Osteoblast (primary cell): ENCODE data around the gene FFAR2. TPM values are rescaled to one million over a fixed set of nuclear protein-coding genes. Genes with fewer than 3 reads are reported as not detected.

ENCODE experiments used
- DNase-seq: peaks from one replicate; pipeline ENCODE4 v3.0.0; 2011; ENCODE audit warnings: low spot score, mixed read lengths; ENCODE audit not compliant: insufficient read length; ENCODE audit errors: missing footprints
- H2AFZ ChIP-seq: 2 replicates; pipeline ENCODE4 v1.6.0; 2011; ENCODE audit warnings: mild to moderate bottlenecking, low read length
- H3K27ac ChIP-seq: 2 replicates; pipeline ENCODE4 v1.5.1; 2011; ENCODE audit warnings: mild to moderate bottlenecking, low read depth, low read length, moderate library complexity
- H3K27me3 ChIP-seq: 2 replicates; pipeline ENCODE4 v1.6.0; 2012; ENCODE audit warnings: mild to moderate bottlenecking, control low read depth, inconsistent platforms, low read length, moderate library complexity; ENCODE audit not compliant: insufficient read depth
- H3K36me3 ChIP-seq: 2 replicates; pipeline ENCODE4 v1.5.1; 2011; ENCODE audit warnings: mild to moderate bottlenecking, low read length, control low read depth, moderate library complexity; ENCODE audit not compliant: insufficient read depth
- H3K4me1 ChIP-seq: 2 replicates; pipeline ENCODE4 v1.5.1; 2011; ENCODE audit warnings: mild to moderate bottlenecking, low read length, control low read depth, moderate library complexity; ENCODE audit not compliant: insufficient read depth
- H3K4me2 ChIP-seq: 2 replicates; pipeline ENCODE4 v1.6.0; 2011; ENCODE audit warnings: mild to moderate bottlenecking, low read length; ENCODE audit not compliant: insufficient read depth
- H3K4me3 ChIP-seq: fragments of 200-600 bp; sonication (generic); 3 replicates; pipeline ENCODE4 v1.5.1; 2012; ENCODE audit warnings: mild to moderate bottlenecking, low read length, inconsistent platforms; ENCODE audit not compliant: insufficient read depth
- H3K79me2 ChIP-seq: 2 replicates; pipeline ENCODE4 v1.6.0; 2012; ENCODE audit warnings: mild to moderate bottlenecking, low read length, control low read depth, inconsistent platforms; ENCODE audit not compliant: insufficient read depth
- H3K9me3 ChIP-seq: 2 replicates; pipeline ENCODE4 v1.5.1; 2011; ENCODE audit warnings: low read depth, low read length, control low read depth
- H4K20me1 ChIP-seq: 2 replicates; pipeline ENCODE4 v1.6.0; 2012; ENCODE audit warnings: mild to moderate bottlenecking, low read length, control low read depth; ENCODE audit not compliant: insufficient read depth
- CTCF ChIP-seq: IDR thresholded peaks from 2 replicates; pipeline ENCODE4 v1.5.1; 2011; ENCODE audit warnings: mild to moderate bottlenecking, low read depth, low read length, moderate library complexity; ENCODE audit errors: extremely low read depth
- total RNA-seq: library from RNA; depleted of rRNA; stranded (reverse); fragments of >200 nt; gene quantifications from 2 replicates; pipeline ENCODE4 v1.2.3, GENCODE V29; 2012

FFAR2 gene
- total RNA-seq, 1 donor: not detected

DNA sequence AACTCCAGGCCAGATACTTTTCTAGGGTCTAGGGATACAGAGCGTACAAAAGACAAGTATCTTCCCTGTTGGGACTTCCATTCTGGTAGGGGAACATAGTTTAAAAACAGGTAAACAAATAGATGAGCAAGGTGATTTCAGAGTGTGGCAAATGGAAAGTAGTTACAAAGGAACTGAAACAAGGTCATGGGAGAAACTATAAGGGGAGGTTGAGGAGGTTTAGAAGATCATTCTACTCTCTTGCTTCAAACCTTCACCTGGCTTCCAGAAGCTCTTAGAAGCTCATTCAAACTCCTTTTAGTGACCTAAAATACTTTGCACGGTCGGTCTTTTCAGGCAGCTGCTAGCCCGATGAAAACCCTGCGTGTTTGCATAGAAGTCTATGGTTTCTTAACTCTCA, 9.1 kb downstream of the FFAR2 start:
- no peaks in the 10 kb centered on the region for H3K36me3 ChIP-seq
- no peak overlapping the region for H2AFZ ChIP-seq
- no peaks in the 10 kb centered on the region for H3K9me3 ChIP-seq
- no peaks in the 10 kb centered on the region for H3K79me2 ChIP-seq
- no peak for DNase-seq
- H3K4me2 ChIP-seq: no peak overlapping the region
- no peaks in the 10 kb centered on the region for H4K20me1 ChIP-seq
- no peak overlapping the region for H3K4me3 ChIP-seq
- no peak for TF ChIP-seq CTCF
- no peaks in the 10 kb centered on the region for H3K27me3 ChIP-seq
- H3K4me1 ChIP-seq: no peaks in the 10 kb centered on the region
- H3K27ac ChIP-seq: no peak overlapping the region

GRCh38 chr19:35458192-35458591, 10.1 kb downstream of the FFAR2 start:
- no peak for TF ChIP-seq CTCF
- Histone ChIP-seq H3K9me3 (no peaks in the 10 kb centered on the region), H3K4me2 (no peak overlapping the region), H3K27me3 (no peaks in the 10 kb centered on the region), H3K4me3 (no peak overlapping the region), H3K36me3 (no peaks in the 10 kb centered on the region), H2AFZ (no peak overlapping the region), H3K4me1 (no peaks in the 10 kb centered on the region), H3K27ac (no peak overlapping the region), H4K20me1 (no peaks in the 10 kb centered on the region), H3K79me2 (no peaks in the 10 kb centered on the region)
- no peak for DNase-seq

DNA sequence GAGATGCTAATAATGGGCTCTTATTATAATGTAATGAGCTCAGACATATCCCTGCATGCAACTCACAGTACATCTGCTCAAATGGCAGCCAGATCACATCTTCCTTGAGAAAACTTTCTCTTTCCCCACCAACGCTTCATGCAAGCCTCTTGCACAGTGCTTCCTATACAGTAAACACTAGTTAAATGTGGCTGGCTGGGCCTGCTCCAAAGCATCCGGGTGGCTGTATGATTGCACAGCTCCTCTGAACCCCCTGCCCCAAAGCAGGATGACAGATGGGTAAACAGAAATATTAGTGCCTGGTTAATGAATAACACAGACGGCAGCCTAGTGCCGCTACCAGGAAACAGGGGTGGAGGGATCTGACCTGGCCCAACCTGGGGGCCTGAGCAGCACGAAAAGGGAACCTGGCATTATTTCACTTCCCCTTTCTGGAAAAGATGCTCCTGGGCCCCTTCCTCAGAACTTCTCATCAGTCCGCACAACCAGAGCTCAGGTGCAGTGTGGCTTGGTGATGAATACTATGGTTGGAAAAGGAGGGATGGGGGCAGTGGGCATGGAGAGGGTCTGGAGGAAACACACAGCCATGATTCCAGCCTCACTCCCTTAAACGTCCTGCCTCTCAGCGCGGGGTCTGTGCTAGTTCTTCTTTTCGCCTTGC, 10.8 kb downstream of the FFAR2 start:
- DNase-seq: no peak

More for the DNA sequence above, 10.8 kb downstream of the FFAR2 start:
- Histone ChIP-seq H3K9me3 (no peaks in the 10 kb centered on the region), H3K4me1 (no peaks in the 10 kb centered on the region), H3K4me3 (no peak overlapping the region), H3K27ac (no peak overlapping the region), H3K79me2 (no peaks in the 10 kb centered on the region), H4K20me1 (no peaks in the 10 kb centered on the region), H3K36me3 (no peaks in the 10 kb centered on the region), H2AFZ (no peak overlapping the region), H3K27me3 (no peaks in the 10 kb centered on the region), H3K4me2 (no peak overlapping the region)
- no peak for TF ChIP-seq CTCF
